Dermis blood vessel endothelial cell (primary cell): ENCODE measurements around the gene MAP3K9. TPM values are rescaled to one million over a fixed set of nuclear protein-coding genes. Genes with fewer than 3 reads are reported as not detected.

Experiments
- DNase-seq: peaks from one replicate; pipeline ENCODE4 v3.0.0; 2010
- total RNA-seq: library from RNA; depleted of rRNA; stranded (reverse); fragments of >200 nt; gene quantifications from 2 replicates; pipeline ENCODE4 v1.2.3, GENCODE V29; 2014

Gene MAP3K9
- total RNA-seq, 1 donor from 2014 or later: 0.68 TPM

- DNase-seq: no peak
These were observed 113.3 kb downstream of the MAP3K9 start for GRCh38 chr14:70696026-70696425.

- no peak for DNase-seq
These were observed 117.1 kb downstream of the MAP3K9 start for GRCh38 chr14:70692210-70692609.

DNA sequence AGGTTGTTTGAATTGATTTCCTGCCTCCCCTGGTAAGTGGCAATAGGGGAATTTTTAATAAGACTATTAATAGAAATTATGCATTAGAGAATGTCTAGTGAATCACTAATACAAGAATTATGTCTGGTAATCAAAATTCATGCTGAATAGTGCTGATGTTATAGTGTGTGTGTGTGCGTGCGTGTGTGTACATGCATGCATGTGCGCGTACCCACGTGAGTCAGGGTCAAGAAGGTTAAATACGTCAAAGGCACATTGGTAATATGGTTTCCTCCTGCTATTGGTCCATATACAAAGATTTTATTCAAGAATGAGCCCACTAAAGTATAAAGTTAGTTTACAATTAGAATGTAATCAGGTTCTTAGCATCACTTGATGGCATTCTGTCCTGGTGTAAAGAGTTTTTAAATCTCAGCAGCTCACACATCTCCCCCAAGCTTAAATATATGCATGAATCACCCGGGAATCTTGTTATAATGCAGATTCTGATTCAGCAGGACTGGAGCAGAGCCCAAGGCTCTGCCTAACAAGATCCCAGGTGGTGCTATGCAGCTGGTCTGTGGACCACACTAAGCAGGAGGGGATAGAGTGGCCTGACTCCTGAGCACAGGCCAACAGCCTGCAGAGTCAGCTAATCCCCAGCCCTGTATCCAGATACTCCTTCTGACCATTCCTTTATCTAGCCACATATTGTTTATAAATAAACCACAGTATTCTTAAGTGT lies 123.7 kb downstream of the MAP3K9 start:
- DNase-seq: no peak

GRCh38 chr14:70683983-70684382 lies 125.3 kb downstream of the MAP3K9 start:
- DNase-seq: no peak

DNA sequence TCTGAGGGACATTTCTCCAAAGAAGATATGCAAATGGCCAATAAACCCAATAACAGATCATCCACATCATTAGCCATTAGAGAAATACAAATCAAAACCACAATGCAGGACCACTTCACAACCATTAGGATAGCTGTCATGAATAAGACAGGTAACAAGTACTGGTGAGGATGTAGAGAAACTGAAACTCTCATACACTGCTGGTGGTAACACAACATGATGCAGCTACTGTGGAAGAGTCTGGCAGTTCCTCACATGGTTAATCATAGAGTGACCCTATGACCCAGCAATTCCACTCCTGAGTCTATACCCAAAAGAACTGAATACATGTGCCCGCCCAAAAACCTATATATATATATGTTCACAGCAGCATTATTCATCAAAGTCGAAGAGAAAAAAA lies 128.6 kb downstream of the MAP3K9 start:
- no peak for DNase-seq

GRCh38 chr14:70677341-70677740 lies 132.0 kb downstream of the MAP3K9 start:
- DNase-seq: no peak

Other genes with a start within 250 kb of the MAP3K9 start
- gene MED6, start 208.9 kb downstream of the MAP3K9 start, total RNA-seq: 32.8 and 35.8 TPM in 2 replicates
- gene TTC9, start 167.6 kb downstream of the MAP3K9 start, total RNA-seq: 0.23 and 0.34 TPM in 2 replicates
- gene PCNX1, start 97.9 kb upstream of the MAP3K9 start, total RNA-seq: 33.4 and 49.0 TPM in 2 replicates